Measurements from ENCODE around the gene EMP2. TPM values are rescaled to one million over a fixed set of nuclear protein-coding genes. Genes with fewer than 3 reads are reported as not detected.

Gene EMP2
- polyA plus RNA-seq, 1 donor from 2014 or later, result 0.14 TPM

DNA sequence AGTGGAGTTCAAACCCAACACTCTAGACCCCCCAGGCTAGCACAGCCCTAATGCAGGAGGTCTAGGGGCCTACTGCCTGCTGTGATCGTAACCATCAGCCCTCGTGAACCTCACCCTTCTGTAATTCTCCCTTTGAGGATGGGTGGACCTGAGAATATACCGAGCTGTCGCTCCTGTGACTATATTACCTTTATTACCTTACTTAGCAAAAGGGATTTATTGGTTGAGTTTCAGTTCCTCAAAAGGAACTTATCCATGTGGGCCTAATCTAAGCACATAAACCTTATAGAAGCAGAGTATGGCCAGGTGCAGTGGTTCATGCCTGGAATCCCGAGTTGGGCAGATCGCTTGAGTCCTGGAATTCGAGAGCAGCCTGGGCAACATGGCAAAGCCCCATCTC lies 19.2 kb upstream of the EMP2 start:
- Histone ChIP-seq H3K27ac (ENCODE audit: low read length) (no peak overlapping the region), H2AFZ (ENCODE audit: low read depth, low read length) (no peak overlapping the region), H3K4me2 (ENCODE audit: low read length) (no peak overlapping the region), H3K9me2 (ENCODE audit: insufficient read depth, low read length) (no peaks in the 10 kb centered on the region), H3K9me3 (ENCODE audit: low read length) (no peaks in the 10 kb centered on the region), H4K20me1 (ENCODE audit: insufficient read depth) (no peaks in the 10 kb centered on the region), H3K79me2 (replicated peaks; ENCODE audit: insufficient read depth, low read length) (no peaks in the 10 kb centered on the region), H3K27me3 (ENCODE audit: insufficient read depth, low read depth, low read length) (no peaks in the 10 kb centered on the region), H3K36me3 (ENCODE audit: insufficient read depth, low read length) (no peaks in the 10 kb centered on the region), H3K4me3 (ENCODE audit: low read length) (no peak overlapping the region), H3F3A (ENCODE audit: insufficient read depth, low read length, poor library complexity, severe bottlenecking) (no peaks in the 10 kb centered on the region), H3K9ac (ENCODE audit: low read length) (no peak overlapping the region)
- TF ChIP-seq RAD21 (conservative IDR thresholded peaks at IDR 0.05) (no peak), SMC3 (conservative IDR thresholded peaks at IDR 0.05; ENCODE audit: poor library complexity) (no peak), EP300 (conservative IDR thresholded peaks at IDR 0.05; ENCODE audit: poor library complexity, severe bottlenecking) (no peak), TAF1 (IDR thresholded peaks at IDR 0.05; ENCODE audit: low read depth) (no peak), POLR2AphosphoS5 (IDR thresholded peaks at IDR 0.05) (no peak), EZH2 (IDR thresholded peaks at IDR 0.05; ENCODE audit: borderline replicate concordance, insufficient read depth, low read length, poor library complexity, severe bottlenecking) (no peak), MXI1 (conservative IDR thresholded peaks at IDR 0.05; ENCODE audit: poor library complexity, severe bottlenecking) (no peak)
- TF ChIP-seq, protein P1, sequence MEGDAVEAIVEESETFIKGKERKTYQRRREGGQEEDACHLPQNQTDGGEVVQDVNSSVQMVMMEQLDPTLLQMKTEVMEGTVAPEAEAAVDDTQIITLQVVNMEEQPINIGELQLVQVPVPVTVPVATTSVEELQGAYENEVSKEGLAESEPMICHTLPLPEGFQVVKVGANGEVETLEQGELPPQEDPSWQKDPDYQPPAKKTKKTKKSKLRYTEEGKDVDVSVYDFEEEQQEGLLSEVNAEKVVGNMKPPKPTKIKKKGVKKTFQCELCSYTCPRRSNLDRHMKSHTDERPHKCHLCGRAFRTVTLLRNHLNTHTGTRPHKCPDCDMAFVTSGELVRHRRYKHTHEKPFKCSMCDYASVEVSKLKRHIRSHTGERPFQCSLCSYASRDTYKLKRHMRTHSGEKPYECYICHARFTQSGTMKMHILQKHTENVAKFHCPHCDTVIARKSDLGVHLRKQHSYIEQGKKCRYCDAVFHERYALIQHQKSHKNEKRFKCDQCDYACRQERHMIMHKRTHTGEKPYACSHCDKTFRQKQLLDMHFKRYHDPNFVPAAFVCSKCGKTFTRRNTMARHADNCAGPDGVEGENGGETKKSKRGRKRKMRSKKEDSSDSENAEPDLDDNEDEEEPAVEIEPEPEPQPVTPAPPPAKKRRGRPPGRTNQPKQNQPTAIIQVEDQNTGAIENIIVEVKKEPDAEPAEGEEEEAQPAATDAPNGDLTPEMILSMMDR (IDR thresholded peaks at IDR 0.05; ENCODE audit: poor library complexity, severe bottlenecking), result no peak
- TF ChIP-seq, protein P2, sequence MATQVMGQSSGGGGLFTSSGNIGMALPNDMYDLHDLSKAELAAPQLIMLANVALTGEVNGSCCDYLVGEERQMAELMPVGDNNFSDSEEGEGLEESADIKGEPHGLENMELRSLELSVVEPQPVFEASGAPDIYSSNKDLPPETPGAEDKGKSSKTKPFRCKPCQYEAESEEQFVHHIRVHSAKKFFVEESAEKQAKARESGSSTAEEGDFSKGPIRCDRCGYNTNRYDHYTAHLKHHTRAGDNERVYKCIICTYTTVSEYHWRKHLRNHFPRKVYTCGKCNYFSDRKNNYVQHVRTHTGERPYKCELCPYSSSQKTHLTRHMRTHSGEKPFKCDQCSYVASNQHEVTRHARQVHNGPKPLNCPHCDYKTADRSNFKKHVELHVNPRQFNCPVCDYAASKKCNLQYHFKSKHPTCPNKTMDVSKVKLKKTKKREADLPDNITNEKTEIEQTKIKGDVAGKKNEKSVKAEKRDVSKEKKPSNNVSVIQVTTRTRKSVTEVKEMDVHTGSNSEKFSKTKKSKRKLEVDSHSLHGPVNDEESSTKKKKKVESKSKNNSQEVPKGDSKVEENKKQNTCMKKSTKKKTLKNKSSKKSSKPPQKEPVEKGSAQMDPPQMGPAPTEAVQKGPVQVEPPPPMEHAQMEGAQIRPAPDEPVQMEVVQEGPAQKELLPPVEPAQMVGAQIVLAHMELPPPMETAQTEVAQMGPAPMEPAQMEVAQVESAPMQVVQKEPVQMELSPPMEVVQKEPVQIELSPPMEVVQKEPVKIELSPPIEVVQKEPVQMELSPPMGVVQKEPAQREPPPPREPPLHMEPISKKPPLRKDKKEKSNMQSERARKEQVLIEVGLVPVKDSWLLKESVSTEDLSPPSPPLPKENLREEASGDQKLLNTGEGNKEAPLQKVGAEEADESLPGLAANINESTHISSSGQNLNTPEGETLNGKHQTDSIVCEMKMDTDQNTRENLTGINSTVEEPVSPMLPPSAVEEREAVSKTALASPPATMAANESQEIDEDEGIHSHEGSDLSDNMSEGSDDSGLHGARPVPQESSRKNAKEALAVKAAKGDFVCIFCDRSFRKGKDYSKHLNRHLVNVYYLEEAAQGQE (IDR thresholded peaks at IDR 0.05; ENCODE audit: borderline replicate concordance), result no peak

DNA sequence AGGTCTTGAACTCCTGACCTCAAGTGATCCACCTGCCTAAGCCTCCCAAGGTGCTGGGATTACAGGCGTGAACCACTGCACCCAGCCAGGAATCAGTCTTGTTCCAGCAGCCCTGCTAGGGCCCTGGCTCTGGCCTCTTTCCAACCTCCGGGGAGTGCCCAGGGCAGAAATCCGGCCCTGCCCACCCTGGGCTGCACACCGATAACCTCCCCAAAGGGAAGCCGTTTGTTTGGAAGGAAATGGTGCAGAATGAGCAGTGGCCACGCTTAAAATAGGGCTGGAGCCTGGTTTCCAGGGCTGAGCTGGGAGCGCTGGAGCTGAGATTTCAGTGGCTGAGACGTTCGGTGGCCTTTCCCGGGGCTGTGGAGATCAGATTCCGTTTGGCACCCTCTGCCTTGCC lies 17.8 kb upstream of the EMP2 start:
- Histone ChIP-seq H3K27me3 (ENCODE audit: insufficient read depth, low read depth, low read length) (no peaks in the 10 kb centered on the region), H3K4me3 (ENCODE audit: low read length) (no peak overlapping the region), H3K27ac (ENCODE audit: low read length) (no peak overlapping the region), H3K9ac (ENCODE audit: low read length) (no peak overlapping the region), H3K4me2 (ENCODE audit: low read length) (no peak overlapping the region), H2AFZ (ENCODE audit: low read depth, low read length) (no peak overlapping the region), H4K20me1 (ENCODE audit: insufficient read depth) (no peaks in the 10 kb centered on the region), H3K9me3 (ENCODE audit: low read length) (no peaks in the 10 kb centered on the region), H3K36me3 (ENCODE audit: insufficient read depth, low read length) (no peaks in the 10 kb centered on the region), H3K79me2 (replicated peaks; ENCODE audit: insufficient read depth, low read length) (no peaks in the 10 kb centered on the region), H3F3A (ENCODE audit: insufficient read depth, low read length, poor library complexity, severe bottlenecking) (no peaks in the 10 kb centered on the region), H3K9me2 (ENCODE audit: insufficient read depth, low read length) (no peaks in the 10 kb centered on the region)
- TF ChIP-seq TAF1 (IDR thresholded peaks at IDR 0.05; ENCODE audit: low read depth) (no peak), EZH2 (IDR thresholded peaks at IDR 0.05; ENCODE audit: borderline replicate concordance, insufficient read depth, low read length, poor library complexity, severe bottlenecking) (no peak)

DNA sequence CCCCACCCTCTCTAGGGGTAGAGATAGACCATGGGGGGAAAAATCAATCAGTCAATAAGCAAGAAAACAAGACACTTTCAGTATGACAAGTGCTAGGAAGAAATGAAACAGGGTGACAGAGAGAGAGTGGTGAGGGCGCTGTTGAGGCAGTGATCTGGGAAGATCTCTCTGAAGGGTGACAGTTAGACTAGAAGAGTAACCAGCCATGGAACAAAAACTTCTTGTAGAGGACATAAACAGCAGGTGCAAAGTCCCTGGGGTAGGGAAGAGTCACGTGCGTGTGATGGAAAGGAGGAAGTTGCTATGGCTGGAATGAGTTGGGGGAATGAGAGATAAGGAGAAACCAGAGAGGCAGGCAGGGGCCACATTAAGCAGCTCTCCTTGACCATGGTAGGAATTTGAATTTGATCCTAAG lies 16.8 kb upstream of the EMP2 start:
- Histone ChIP-seq H3K27ac (ENCODE audit: low read length) (no peak overlapping the region), H3K4me2 (ENCODE audit: low read length) (no peak overlapping the region), H3K79me2 (replicated peaks; ENCODE audit: insufficient read depth, low read length) (no peaks in the 10 kb centered on the region), H3K9me2 (ENCODE audit: insufficient read depth, low read length) (no peaks in the 10 kb centered on the region), H2AFZ (ENCODE audit: low read depth, low read length) (no peak overlapping the region), H3K36me3 (ENCODE audit: insufficient read depth, low read length) (no peaks in the 10 kb centered on the region), H3K9ac (ENCODE audit: low read length) (no peak overlapping the region), H3K27me3 (ENCODE audit: insufficient read depth, low read depth, low read length) (no peaks in the 10 kb centered on the region), H3F3A (ENCODE audit: insufficient read depth, low read length, poor library complexity, severe bottlenecking) (no peaks in the 10 kb centered on the region), H4K20me1 (ENCODE audit: insufficient read depth) (no peaks in the 10 kb centered on the region), H3K4me3 (ENCODE audit: low read length) (no peak overlapping the region), H3K9me3 (ENCODE audit: low read length) (no peaks in the 10 kb centered on the region)
- TF ChIP-seq MXI1 (conservative IDR thresholded peaks at IDR 0.05; ENCODE audit: poor library complexity, severe bottlenecking), result no peak
- no peak for TF ChIP-seq EP300 (conservative IDR thresholded peaks at IDR 0.05; ENCODE audit: poor library complexity, severe bottlenecking)
- no peak for TF ChIP-seq EZH2 (IDR thresholded peaks at IDR 0.05; ENCODE audit: borderline replicate concordance, insufficient read depth, low read length, poor library complexity, severe bottlenecking)
- no peak for TF ChIP-seq TAF1 (IDR thresholded peaks at IDR 0.05; ENCODE audit: low read depth)
- TF ChIP-seq, protein P1 (IDR thresholded peaks at IDR 0.05; ENCODE audit: poor library complexity, severe bottlenecking), result no peak
- no peak for TF ChIP-seq RAD21 (conservative IDR thresholded peaks at IDR 0.05)
- TF ChIP-seq, protein P2 (IDR thresholded peaks at IDR 0.05; ENCODE audit: borderline replicate concordance), result no peak
- TF ChIP-seq SMC3 (conservative IDR thresholded peaks at IDR 0.05; ENCODE audit: poor library complexity), result no peak
- no peak for TF ChIP-seq POLR2AphosphoS5 (IDR thresholded peaks at IDR 0.05)

Measured in neural cell (in vitro differentiated cells).